Natural killer cell (primary cell): ENCODE data around the gene TIMP3. TPM values are rescaled to one million over a fixed set of nuclear protein-coding genes. Genes with fewer than 3 reads are reported as not detected.

Experiments
- ATAC-seq, 3 donors: fragments of 150-1000 bp in 2 of 3; fragments of 200-7000 bp in 1 of 3; cut with Tn5 transposase; 1 replicate in 1 of 3; 2 replicates in 2 of 3; pipeline ENCODE4 v1.10.0; 2021; ENCODE audit warnings: mild to moderate bottlenecking in 2 of 3, moderate library complexity in 2 of 3
- DNase-seq, 2 donors: peaks; one replicate each; pipeline versions ENCODE4 v3.0.0 to v3.0.0-alpha.2; 2013 to 2021; ENCODE audit warnings: mixed read lengths in 1 of 2
- H3K27ac ChIP-seq: one replicate; pipeline ENCODE4 v1.5.1; 2013; ENCODE audit warnings: mild to moderate bottlenecking, low read length
- H3K27me3 ChIP-seq: one replicate; pipeline ENCODE4 v1.6.1; 2013; ENCODE audit warnings: low read length; ENCODE audit not compliant: control insufficient read depth, insufficient read depth
- H3K36me3 ChIP-seq: one replicate; pipeline ENCODE4 v1.6.1; 2013; ENCODE audit warnings: low read length; ENCODE audit not compliant: control insufficient read depth, insufficient read depth
- H3K4me1 ChIP-seq: one replicate; pipeline ENCODE4 v1.6.1; 2013; ENCODE audit warnings: low read length; ENCODE audit not compliant: control insufficient read depth, insufficient read depth
- H3K4me3 ChIP-seq: one replicate; pipeline ENCODE4 v1.5.1; 2013; ENCODE audit warnings: low read length
- H3K9me3 ChIP-seq: one replicate; pipeline ENCODE4 v1.6.1; 2013; ENCODE audit warnings: low read length; ENCODE audit not compliant: control insufficient read depth, insufficient read depth
- H3K27ac Mint-ChIP-seq, 2 donors: one replicate each; pipeline ENCODE4 v1.8.0; 2022; ENCODE audit warnings: mild to moderate bottlenecking in 2 of 2, mixed read lengths in 2 of 2, moderate library complexity in 1 of 2
- H3K27me3 Mint-ChIP-seq, 2 donors: one replicate each; pipeline ENCODE4 v1.8.0; 2022; ENCODE audit warnings: low read depth in 2 of 2, mixed read lengths in 2 of 2
- H3K36me3 Mint-ChIP-seq: one replicate; pipeline ENCODE4 v1.8.0; 2022; ENCODE audit warnings: mixed read lengths
- H3K4me1 Mint-ChIP-seq, 2 donors: one replicate each; pipeline ENCODE4 v1.8.0; 2022; ENCODE audit warnings: mixed read lengths in 2 of 2
- H3K4me3 Mint-ChIP-seq: one replicate; pipeline ENCODE4 v1.8.0; 2022; ENCODE audit warnings: mild to moderate bottlenecking, moderate library complexity, mixed read lengths
- H3K9me3 Mint-ChIP-seq, 2 donors: one replicate each; pipeline ENCODE4 v1.8.0; 2022; ENCODE audit warnings: mixed read lengths in 2 of 2
- CTCF ChIP-seq: fragments of 200-600 bp; IDR thresholded peaks from one replicate; pipeline ENCODE4 v1.8.0; 2022; ENCODE audit warnings: antibody characterized with exemption
- WGBS: methylation state at CpG from one replicate; pipeline ENCODE4 v1.1.7; 2013; ENCODE audit warnings: missing lambda C conversion rate; ENCODE audit not compliant: insufficient coverage; 5-methylcytosine and 5-hydroxymethylcytosine counted together
- intact Hi-C: fragments of 100-400 bp; cut with micrococcal nuclease; formaldehyde crosslinking; loops from one replicate; pipeline ENCODE4 v1.14.2; 2022
- total RNA-seq, 4 donors: library from RNA; stranded (reverse); fragments of 120-200 nt in 1 of 4; gene quantifications; one replicate each; pipeline versions ENCODE4 v1.2.3 to v1.2.4, GENCODE V29; 2013 to 2022

Gene TIMP3
- total RNA-seq, 3 donors from 2014 or later (not counting 1 experiment from before 2014, with no cell fraction given): 0.12 TPM; not detected in 2

GRCh38 chr22:32850157-32850556 is 48.7 kb downstream of the TIMP3 start:
- Histone ChIP-seq H3K27ac (no peak overlapping the region), H3K4me1 (no peaks in the 10 kb centered on the region), H3K27me3 (no peaks in the 10 kb centered on the region), H3K36me3 (no peaks in the 10 kb centered on the region), H3K4me3 (no peak overlapping the region), H3K9me3 (no peaks in the 10 kb centered on the region)
- peaks cover 8 to 33% of the 10 kb centered on the region in 2 donors for H3K27me3 Mint-ChIP-seq
- H3K4me1 Mint-ChIP-seq: no peaks in the 10 kb centered on the region
- 100% methylated on average over 2 of the region's 3 CpGs for WGBS
- ATAC-seq: no peak
- no peaks in the 10 kb centered on the region for H3K36me3 Mint-ChIP-seq
- TF ChIP-seq CTCF: no peak
- intact Hi-C loops: no loop called here
- H3K4me3 Mint-ChIP-seq: no peak overlapping the region
- no peaks in the 10 kb centered on the region for H3K9me3 Mint-ChIP-seq
- H3K27ac Mint-ChIP-seq: no peak overlapping the region
- no peak for DNase-seq

- Histone ChIP-seq H3K4me1 (no peaks in the 10 kb centered on the region), H3K9me3 (no peaks in the 10 kb centered on the region), H3K36me3 (no peaks in the 10 kb centered on the region), H3K4me3 (no peak overlapping the region), H3K27ac (no peak overlapping the region), H3K27me3 (no peaks in the 10 kb centered on the region)
- Mint-ChIP-seq H3K4me1 (no peaks in the 10 kb centered on the region), H3K27ac (no peak overlapping the region), H3K27me3 (peaks cover 8 to 33% of the 10 kb centered on the region in 2 donors), H3K36me3 (no peaks in the 10 kb centered on the region), H3K4me3 (no peak overlapping the region), H3K9me3 (no peaks in the 10 kb centered on the region)
- ATAC-seq: no peak
- intact Hi-C loops: no loop called here
- WGBS: 91% methylated on average over 9 of the region's 11 CpGs
- TF ChIP-seq CTCF: no peak
- DNase-seq: no peak
These were observed 49.3 kb downstream of the TIMP3 start for GRCh38 chr22:32850591-32851517.

GRCh38 chr22:32852395-32853251 is 51.1 kb downstream of the TIMP3 start:
- no peak overlapping the region for H3K4me3 Mint-ChIP-seq
- peaks cover 8 to 19% of the 10 kb centered on the region in 2 donors for H3K27me3 Mint-ChIP-seq
- no peak overlapping the region for H3K27ac Mint-ChIP-seq
- ATAC-seq (no peak), DNase-seq (no peak)
- no peaks in the 10 kb centered on the region for H3K4me1 Mint-ChIP-seq
- no peak overlapping the region for H3K4me3 ChIP-seq
- no peak for TF ChIP-seq CTCF
- no peaks in the 10 kb centered on the region for H3K9me3 Mint-ChIP-seq
- no peaks in the 10 kb centered on the region for H3K9me3 ChIP-seq
- 34% methylated on average over 8 of the region's 10 CpGs for WGBS
- H3K4me1 ChIP-seq: no peaks in the 10 kb centered on the region
- no peak overlapping the region for H3K27ac ChIP-seq
- no peaks in the 10 kb centered on the region for H3K27me3 ChIP-seq
- H3K36me3 Mint-ChIP-seq: no peaks in the 10 kb centered on the region
- intact Hi-C loops: no loop called here
- no peaks in the 10 kb centered on the region for H3K36me3 ChIP-seq
